ENCODE measurements around the gene NUDT12.

GRCh38 chr5:103565719-103566118, 3.1 kb upstream of the NUDT12 start:
- TF ChIP-seq POLR2A (IDR thresholded peaks at IDR 0.05) = no peak
- TF ChIP-seq CTCF (IDR thresholded peaks at IDR 0.05) = no peak

All from thyroid gland (tissue), 4 donors.